Ramos (cell line): ENCODE measurements around the gene CHRNB1.

Source experiments
- in situ Hi-C: fragments of 300-500 bp; cut with MboI; formaldehyde crosslinking; loops from one replicate; pipeline ENCODE4 v1.14.3; 2022; ENCODE audit warnings: low sequenced_read_pairs; ENCODE audit not compliant: unreplicated experiment

Gene CHRNB1

GRCh38 chr17:7414837-7415236, 30.0 kb upstream of the CHRNB1 start:
- in situ Hi-C loops = no loop called here

- in situ Hi-C loops = no loop called here
Measured at GRCh38 chr17:7415784-7416183, 29.1 kb upstream of the CHRNB1 start.

DNA sequence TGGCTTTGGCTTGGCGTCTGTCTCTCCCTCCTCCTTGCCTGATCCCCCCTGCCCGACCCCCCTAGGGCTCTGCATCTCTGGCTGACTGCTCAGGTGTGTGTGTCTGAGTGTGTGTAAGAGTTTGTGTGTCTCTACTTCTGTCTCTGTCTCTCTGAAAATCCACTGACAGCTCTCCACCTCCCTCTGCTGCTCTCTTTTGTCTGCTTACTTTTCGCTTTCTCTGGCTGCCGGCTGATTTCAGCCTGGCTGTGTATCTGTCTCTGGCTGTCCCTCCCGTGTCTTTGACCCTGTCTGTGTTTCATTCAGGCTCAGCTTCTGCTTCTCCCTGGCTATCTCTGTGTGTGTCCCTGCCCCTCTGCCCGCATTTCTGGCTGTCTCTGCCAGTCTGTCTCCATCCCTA, 28.5 kb upstream of the CHRNB1 start:
- in situ Hi-C loops = no loop called here

GRCh38 chr17:7417056-7417655, 27.7 kb upstream of the CHRNB1 start:
- in situ Hi-C loops = no loop called here

- in situ Hi-C loops = no loop called here
Measured at GRCh38 chr17:7418472-7419152, 26.2 kb upstream of the CHRNB1 start.

- in situ Hi-C loops = no loop called here
Measured at GRCh38 chr17:7419819-7420610, 24.8 kb upstream of the CHRNB1 start, which contains the start of gene SPEM1. SPEM1 (plus strand) TSS chr17:7420324; CDS start chr17:7420385, 61 bp downstream.

- in situ Hi-C loops = no loop called here
Measured at GRCh38 chr17:7421186-7421585, 23.7 kb upstream of the CHRNB1 start.

DNA sequence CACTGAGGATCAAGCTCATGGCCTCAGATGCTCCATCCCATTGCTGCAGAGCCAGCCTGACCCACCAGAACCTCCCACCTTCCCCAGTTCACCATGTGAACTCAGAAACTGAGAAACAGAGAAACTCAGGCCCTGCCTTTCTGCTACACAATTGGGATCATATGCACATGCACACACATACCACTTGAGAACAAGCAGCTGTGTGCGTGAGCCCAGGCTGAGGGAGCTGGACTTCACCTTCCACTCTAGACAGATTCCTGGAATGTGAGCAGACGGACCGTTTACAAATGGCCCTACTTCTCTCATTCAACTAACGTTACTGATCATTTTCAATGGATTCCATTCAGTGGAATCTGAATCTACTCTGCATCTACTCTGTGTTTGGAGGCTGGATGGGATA, 21.2 kb upstream of the CHRNB1 start:
- in situ Hi-C loops = no loop called here

DNA sequence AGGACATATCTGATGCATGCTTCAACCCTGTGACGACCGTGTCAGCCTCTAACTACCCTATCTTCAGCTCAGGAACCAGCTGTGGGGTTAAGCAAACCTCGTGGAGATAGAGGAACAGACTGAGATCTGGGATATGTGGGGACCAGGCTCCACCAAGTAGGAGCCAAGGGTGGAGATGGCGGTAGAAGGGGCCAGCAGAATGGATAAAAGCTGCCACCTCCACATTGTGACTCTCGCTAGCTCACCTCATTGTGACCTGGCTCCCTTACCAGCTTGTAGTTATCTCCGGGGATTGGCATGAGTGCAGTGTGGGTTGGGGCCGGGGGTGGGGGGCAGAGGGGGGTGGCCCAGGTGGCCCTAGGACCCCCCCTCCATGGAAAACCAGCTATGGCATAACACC, 19.5 kb upstream of the CHRNB1 start, which contains the start of gene SPEM2:
TSS of gene SPEM2 (plus strand) at position 301 of the 400 bp plus-strand sequence. CDS start at position 374, 73 bp downstream.
- in situ Hi-C loops = no loop called here

GRCh38 chr17:7425756-7426155, 19.1 kb upstream of the CHRNB1 start:
- in situ Hi-C loops = no loop called here

GRCh38 chr17:7426203-7426863, 18.5 kb upstream of the CHRNB1 start:
- in situ Hi-C loops = no loop called here

GRCh38 chr17:7426896-7427489, 17.9 kb upstream of the CHRNB1 start:
- in situ Hi-C loops = no loop called here

- in situ Hi-C loops = no loop called here
Measured at GRCh38 chr17:7427549-7427948, 17.3 kb upstream of the CHRNB1 start.

DNA sequence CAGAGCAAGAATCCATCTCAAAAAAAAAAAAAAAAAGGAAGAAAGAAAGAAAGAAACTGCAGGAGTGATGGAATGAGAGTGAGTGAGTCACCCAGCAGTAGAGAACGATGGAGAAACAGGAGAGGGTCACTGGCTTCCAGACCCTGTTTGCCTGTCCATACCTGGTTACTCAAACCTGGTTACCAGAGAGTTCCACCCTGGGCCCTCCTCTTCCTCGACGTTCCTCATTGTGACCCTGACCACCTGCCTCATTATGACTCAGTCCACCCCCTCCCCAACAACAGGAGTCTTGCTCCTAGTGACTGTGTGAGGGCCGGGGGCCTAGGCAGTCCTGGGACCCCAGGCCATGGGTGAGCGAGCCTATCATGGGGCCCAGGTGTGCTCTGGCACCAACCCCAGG, 16.3 kb upstream of the CHRNB1 start, which contains the start of gene SPEM3:
TSS of gene SPEM3 (plus strand) at position 301 of the 400 bp plus-strand sequence. CDS start at position 347, 46 bp downstream.
- in situ Hi-C loops = no loop called here

DNA sequence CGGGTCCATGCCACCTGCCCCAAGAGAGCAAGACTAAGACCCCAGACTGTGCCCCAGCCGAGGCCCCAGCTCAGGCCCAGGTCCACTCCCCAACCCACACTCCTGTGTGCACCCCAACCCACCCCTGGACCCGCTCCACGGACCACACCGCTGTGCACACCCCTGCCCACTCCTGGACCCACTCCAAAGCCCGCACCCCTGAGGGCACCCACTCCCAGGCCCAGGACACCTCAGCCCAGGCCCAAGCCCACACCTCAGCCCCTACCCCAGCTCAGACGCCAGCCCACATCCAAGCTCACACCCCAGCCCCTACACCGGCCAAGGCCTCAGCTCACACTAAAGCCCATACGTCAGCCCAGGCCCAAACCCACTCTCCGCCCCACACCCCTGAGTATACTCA, 15.1 kb upstream of the CHRNB1 start:
- in situ Hi-C loops = no loop called here

GRCh38 chr17:7431231-7431630, 13.6 kb upstream of the CHRNB1 start:
- in situ Hi-C loops = no loop called here

DNA sequence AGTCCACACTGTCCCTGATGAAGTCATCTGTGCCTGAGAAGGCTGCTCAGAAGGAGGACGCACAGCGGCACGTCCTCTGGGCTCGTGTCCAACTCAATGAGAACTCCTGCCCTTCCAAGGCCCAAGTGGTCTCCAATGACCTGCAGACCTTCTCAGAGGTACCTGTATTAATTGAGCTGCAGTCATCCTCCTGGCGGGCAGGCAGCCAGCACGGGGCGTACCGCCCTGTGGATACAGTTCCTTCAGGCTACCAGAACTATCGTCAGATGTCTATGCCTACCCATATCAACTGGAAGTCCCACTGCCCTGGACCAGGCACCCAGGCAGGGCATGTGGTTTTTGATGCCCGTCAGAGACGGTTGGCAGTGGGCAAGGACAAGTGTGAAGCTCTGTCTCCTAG, 12.6 kb upstream of the CHRNB1 start:
- in situ Hi-C loops = no loop called here

- in situ Hi-C loops = no loop called here
Measured at GRCh38 chr17:7435676-7436555, 8.9 kb upstream of the CHRNB1 start.
